GM19438 (cell line): Measurements from ENCODE around the gene KCNJ9.

Source experiments
- ATAC-seq: cut with Tn5 transposase; IDR thresholded peaks from one replicate; pipeline ENCODE4 v1.9.1; 2021; ENCODE audit warnings: low read depth; ENCODE audit not compliant: unreplicated experiment

KCNJ9 gene

DNA sequence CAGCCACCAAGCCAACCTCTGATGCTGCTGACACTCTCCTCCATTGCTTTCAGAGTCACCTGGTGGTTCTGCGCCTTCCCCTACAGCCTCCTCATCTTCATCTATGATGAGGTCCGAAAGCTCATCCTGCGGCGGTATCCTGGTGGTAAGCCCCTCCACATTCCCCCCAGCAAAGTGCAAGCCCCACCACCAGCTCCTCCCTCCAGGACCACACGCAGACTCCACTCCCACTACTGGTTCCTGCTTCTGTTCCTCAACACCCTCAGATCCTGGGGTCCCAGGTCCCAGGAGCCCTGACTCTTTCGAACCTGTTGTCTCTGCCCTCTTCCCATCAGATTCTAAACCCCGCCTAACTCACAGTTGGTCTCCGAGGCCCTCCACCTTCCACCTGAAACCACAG is 58.5 kb downstream of the KCNJ9 start:
- no peak for ATAC-seq
